WTC11 (cell line): ENCODE results near the gene SCYL1. TPM values are rescaled to one million over a fixed set of nuclear protein-coding genes. Genes with fewer than 3 reads are reported as not detected.

Experiments
- ATAC-seq: fragments of 200-7000 bp; cut with Tn5 transposase; 2 replicates; pipeline ENCODE4 v1.10.0; 2021; ENCODE audit warnings: mild to moderate bottlenecking, moderate library complexity
- CTCF ChIA-PET: fragments of 300-600 bp; sonication (Branson Sonifier 250); formaldehyde crosslinking; loops from one replicate; lab custom pipeline; 2021; ENCODE audit warnings: antibody characterized with exemption; lab: Charles Lee
- POLR2A ChIA-PET: fragments of 350-600 bp; sonication (Branson Sonifier 250); formaldehyde crosslinking; loops from one replicate; lab custom pipeline; 2021; ENCODE audit warnings: antibody characterized with exemption; lab: Charles Lee
- DNase-seq: peaks from one replicate; pipeline ENCODE4 v3.0.0; 2021; ENCODE audit warnings: low spot score
- H3K27ac Mint-ChIP-seq: 2 replicates; pipeline ENCODE4 v1.8.0; 2021; ENCODE audit warnings: mixed read lengths
- H3K27me3 Mint-ChIP-seq: 2 replicates; pipeline ENCODE4 v1.8.0; 2021; ENCODE audit warnings: low read depth, mild to moderate bottlenecking, moderate library complexity, mixed read lengths
- H3K36me3 Mint-ChIP-seq: 2 replicates; pipeline ENCODE4 v1.8.0; 2021; ENCODE audit warnings: mixed read lengths
- H3K4me1 Mint-ChIP-seq: 2 replicates; pipeline ENCODE4 v1.8.0; 2022; ENCODE audit warnings: mixed read lengths
- H3K4me3 Mint-ChIP-seq: 2 replicates; pipeline ENCODE4 v1.8.0; 2021; ENCODE audit warnings: mild to moderate bottlenecking, moderate library complexity, mixed read lengths
- H3K9me3 Mint-ChIP-seq: 2 replicates; pipeline ENCODE4 v1.8.0; 2021; ENCODE audit warnings: mixed read lengths
- ATF2 ChIP-seq: sonication (generic); formaldehyde crosslinking; IDR thresholded peaks from 2 replicates; pipeline ENCODE4 v1.8.1; 2022; ENCODE audit warnings: low read depth, missing genetic modification reagents, borderline replicate concordance
- ATF3 ChIP-seq: sonication (generic); formaldehyde crosslinking; conservative IDR thresholded peaks from 2 replicates; pipeline ENCODE4 v1.8.1; 2022; ENCODE audit warnings: mild to moderate bottlenecking, missing genetic modification reagents
- CREB1 ChIP-seq: sonication (generic); formaldehyde crosslinking; IDR thresholded peaks from 2 replicates; pipeline ENCODE4 v1.8.0; 2023; ENCODE audit warnings: mild to moderate bottlenecking, missing genetic modification reagents
- ERG ChIP-seq: fragments of 250-450 bp; sonication (Bioruptor Pico); IDR thresholded peaks from 2 replicates; pipeline ENCODE4 v1.8.0; 2021; ENCODE audit warnings: mild to moderate bottlenecking
- FOXK1 ChIP-seq: sonication (generic); formaldehyde crosslinking; IDR thresholded peaks from 2 replicates; pipeline ENCODE4 v1.8.0; 2022; ENCODE audit warnings: mild to moderate bottlenecking, moderate library complexity, missing genetic modification reagents
- FOXP4 ChIP-seq: sonication (generic); formaldehyde crosslinking; IDR thresholded peaks from 2 replicates; pipeline ENCODE4 v1.8.0; 2022; ENCODE audit warnings: mild to moderate bottlenecking, missing genetic modification reagents
- HMGA2 ChIP-seq: fragments of 250-450 bp; sonication (Bioruptor Pico); IDR thresholded peaks from 2 replicates; pipeline ENCODE4 v1.4.0; 2021; ENCODE audit warnings: mild to moderate bottlenecking, moderate library complexity
- HMGXB4 ChIP-seq: sonication (generic); formaldehyde crosslinking; IDR thresholded peaks from 2 replicates; pipeline ENCODE4 v1.8.1; 2023; ENCODE audit warnings: mild to moderate bottlenecking, moderate library complexity, missing genetic modification reagents
- MAX ChIP-seq: sonication (generic); formaldehyde crosslinking; IDR thresholded peaks from 2 replicates; pipeline ENCODE4 v1.8.0; 2022; ENCODE audit warnings: mild to moderate bottlenecking, missing genetic modification reagents
- NR3C1 ChIP-seq: sonication (generic); formaldehyde crosslinking; conservative IDR thresholded peaks from 2 replicates; pipeline ENCODE4 v1.8.1; 2023; ENCODE audit warnings: low read depth, mild to moderate bottlenecking, missing genetic modification reagents
- SMAD3 ChIP-seq: sonication (generic); formaldehyde crosslinking; IDR thresholded peaks from 2 replicates; pipeline ENCODE4 v1.8.0; 2022; ENCODE audit warnings: missing genetic modification reagents, mild to moderate bottlenecking, borderline replicate concordance
- SOX15 ChIP-seq: fragments of 250-450 bp; sonication (Bioruptor Pico); IDR thresholded peaks from 2 replicates; pipeline ENCODE4 v1.9.0; 2021; ENCODE audit warnings: mild to moderate bottlenecking
- STAT6 ChIP-seq: sonication (generic); formaldehyde crosslinking; conservative IDR thresholded peaks from 2 replicates; pipeline ENCODE4 v1.8.1; 2023; ENCODE audit warnings: mild to moderate bottlenecking, low read depth, missing genetic modification reagents, moderate library complexity
- TEAD4 ChIP-seq: sonication (generic); formaldehyde crosslinking; IDR thresholded peaks from 2 replicates; pipeline ENCODE4 v1.8.0; 2022; ENCODE audit warnings: mild to moderate bottlenecking, missing genetic modification reagents
- USF2 ChIP-seq: sonication (generic); formaldehyde crosslinking; IDR thresholded peaks from 2 replicates; pipeline ENCODE4 v1.8.1; 2023; ENCODE audit warnings: mild to moderate bottlenecking, missing genetic modification reagents, moderate library complexity
- ZNF425 ChIP-seq: fragments of 250-450 bp; sonication (Bioruptor Pico); conservative IDR thresholded peaks from 2 replicates; pipeline ENCODE4 v1.9.0; 2021; ENCODE audit warnings: mild to moderate bottlenecking
- ZNF532 ChIP-seq: fragments of 250-450 bp; sonication (Bioruptor Pico); IDR thresholded peaks from 2 replicates; pipeline ENCODE4 v1.9.0; 2021; ENCODE audit warnings: mild to moderate bottlenecking, borderline replicate concordance
- total RNA-seq: library from RNA; stranded (reverse); gene quantifications from 3 replicates; pipeline ENCODE4 v1.2.3, GENCODE V29; 2021

SCYL1 gene
- total RNA-seq, 1 experiment from 2014 or later, result 76.8 TPM

- TF ChIP-seq ATF2, result no peak
- TF ChIP-seq ZNF532 (CRISPR knock-in tag), result no peak
- TF ChIP-seq SMAD3 (CRISPR knock-in tag), result no peak
These were observed 53.8 kb downstream of the SCYL1 start (continued) for GRCh38 chr11:65578667-65579066.

GRCh38 chr11:65579291-65579690, 54.4 kb downstream of the SCYL1 start:
- DNase-seq (no peak), ATAC-seq (no peak)
- peaks cover 17% of the 10 kb centered on the region for H3K4me1 Mint-ChIP-seq
- H3K27ac Mint-ChIP-seq, result no peak overlapping the region
- ChIA-PET CTCF (interaction anchor here (0.6 to 1.5 kb wide), 3 partner anchors 15 to 38 kb away, joined by 3 to 5 read pairs (median 4); no protein-coding TSS in a partner anchor), POLR2A (no interaction called here)
- no peaks in the 10 kb centered on the region for H3K9me3 Mint-ChIP-seq
- no peak overlapping the region for H3K4me3 Mint-ChIP-seq
- peaks cover 66% of the 10 kb centered on the region for H3K27me3 Mint-ChIP-seq
- no peaks in the 10 kb centered on the region for H3K36me3 Mint-ChIP-seq
- TF ChIP-seq ATF3 (CRISPR knock-in tag) (no peak), SOX15 (CRISPR knock-in tag) (no peak), ERG (CRISPR knock-in tag) (no peak), HMGA2 (CRISPR knock-in tag) (no peak), ZNF425 (no peak), FOXP4 (no peak), FOXK1 (CRISPR knock-in tag) (no peak), TEAD4 (CRISPR knock-in tag) (no peak), USF2 (CRISPR knock-in tag) (no peak), CREB1 (CRISPR knock-in tag) (no peak), STAT6 (CRISPR knock-in tag) (no peak), HMGXB4 (CRISPR knock-in tag) (no peak), NR3C1 (no peak), MAX (CRISPR knock-in tag) (no peak)
